WTC11 (cell line): ENCODE measurements around the gene GEMIN7.

ENCODE experiments used
- ATF3 ChIP-seq: sonication (generic); formaldehyde crosslinking; conservative IDR thresholded peaks from 2 replicates; pipeline ENCODE4 v1.8.1; 2022; ENCODE audit warnings: mild to moderate bottlenecking, missing genetic modification reagents
- NFE2L1 ChIP-seq: sonication (generic); formaldehyde crosslinking; IDR thresholded peaks from 2 replicates; pipeline ENCODE4 v1.8.1; 2023; ENCODE audit warnings: missing genetic modification reagents
- ZNF416 ChIP-seq: fragments of 250-450 bp; sonication (Bioruptor Pico); IDR thresholded peaks from 2 replicates; pipeline ENCODE4 v1.9.0; 2021; ENCODE audit warnings: mild to moderate bottlenecking, inconsistent platforms

GRCh38 chr19:45050036-45050435 lies 29.0 kb upstream of the GEMIN7 start:
- TF ChIP-seq ATF3 (no peak), NFE2L1 (no peak), ZNF416 (CRISPR knock-in tag) (no peak)
